ENCODE data around the gene ANGPTL2.

The ANGPTL2 gene

GRCh38 chr9:127075624-127076372 lies 46.6 kb downstream of the ANGPTL2 start:
- no peak for DNase-seq (ENCODE audit: low spot score)

GRCh38 chr9:127074561-127075548 lies 47.6 kb downstream of the ANGPTL2 start:
- DNase-seq (ENCODE audit: low spot score): no peak

- no peak for DNase-seq (ENCODE audit: low spot score)
Observed at GRCh38 chr9:127067603-127068220, 54.7 kb downstream of the ANGPTL2 start.

GRCh38 chr9:127066851-127067136 lies 55.6 kb downstream of the ANGPTL2 start:
- DNase-seq (ENCODE audit: low spot score): no peak

GRCh38 chr9:127066060-127066850 lies 56.2 kb downstream of the ANGPTL2 start:
- DNase-seq (ENCODE audit: low spot score): no peak

- no peak for DNase-seq (ENCODE audit: low spot score)
Observed at GRCh38 chr9:127065592-127065991, 56.8 kb downstream of the ANGPTL2 start.

- no peak for DNase-seq (ENCODE audit: low spot score)
Observed at GRCh38 chr9:127064335-127064734, 58.1 kb downstream of the ANGPTL2 start.

- DNase-seq (ENCODE audit: low spot score): no peak
Observed at GRCh38 chr9:127061411-127061810, 61.0 kb downstream of the ANGPTL2 start.

- DNase-seq (ENCODE audit: low spot score): no peak
Observed at GRCh38 chr9:127059765-127060361, 62.6 kb downstream of the ANGPTL2 start.

GRCh38 chr9:127059030-127059429 lies 63.4 kb downstream of the ANGPTL2 start:
- DNase-seq (ENCODE audit: low spot score): no peak

GRCh38 chr9:127058645-127059021 lies 63.8 kb downstream of the ANGPTL2 start:
- DNase-seq (ENCODE audit: low spot score): peak; percentile 53

GRCh38 chr9:127058011-127058644 lies 64.3 kb downstream of the ANGPTL2 start:
- no peak for DNase-seq (ENCODE audit: low spot score)

- DNase-seq (ENCODE audit: low spot score): no peak
Observed at GRCh38 chr9:127056446-127056845, 66.0 kb downstream of the ANGPTL2 start.

GRCh38 chr9:127055745-127056402 lies 66.6 kb downstream of the ANGPTL2 start:
- DNase-seq (ENCODE audit: low spot score): no peak

- DNase-seq (ENCODE audit: low spot score): no peak
Observed at GRCh38 chr9:127053960-127054359, 68.5 kb downstream of the ANGPTL2 start.

GRCh38 chr9:127053057-127053821 lies 69.2 kb downstream of the ANGPTL2 start:
- DNase-seq (ENCODE audit: low spot score): no peak

- no peak for DNase-seq (ENCODE audit: low spot score)
Observed at GRCh38 chr9:127051881-127052595, 70.4 kb downstream of the ANGPTL2 start.

- DNase-seq (ENCODE audit: low spot score): no peak
Observed at GRCh38 chr9:127050591-127051001, 71.8 kb downstream of the ANGPTL2 start.

- no peak for DNase-seq (ENCODE audit: low spot score)
Observed at GRCh38 chr9:127050152-127050551, 72.3 kb downstream of the ANGPTL2 start.

Measured in COLO829 (cell line).